ENCODE data around the gene IGF2BP3.
"Not testable (repeated sequence)": the region's sequence is repeated elsewhere in the genome, so short reads cannot be mapped to it uniquely, and the experiment has no call there.

IGF2BP3 gene

GRCh38 chr7:23470330-23471105 lies at the start of gene IGF2BP3:
IGF2BP3 (minus strand) TSS chr7:23470491; CDS start chr7:23470110, 381 bp downstream.
- no peak for TF ChIP-seq CTCF (IDR thresholded peaks at IDR 0.05)
- no peak for TF ChIP-seq ZFX (IDR thresholded peaks at IDR 0.05; ENCODE audit: borderline replicate concordance)
- peak within 1 kb of the TSS; percentile 99 for H3K27ac ChIP-seq

- TF ChIP-seq ZFX (IDR thresholded peaks at IDR 0.05; ENCODE audit: borderline replicate concordance) (no peak), CTCF (IDR thresholded peaks at IDR 0.05) (no peak)
- no peak overlapping the region for H3K27ac ChIP-seq
Measured at GRCh38 chr7:23514755-23515154, 44.5 kb upstream of the IGF2BP3 start.

GRCh38 chr7:23513746-23514145 lies 43.5 kb upstream of the IGF2BP3 start:
- not testable (repeated sequence) for H3K27ac ChIP-seq

GRCh38 chr7:23494009-23494408 lies 23.7 kb upstream of the IGF2BP3 start:
- H3K27ac ChIP-seq, result no peak overlapping the region
- TF ChIP-seq CTCF (IDR thresholded peaks at IDR 0.05) (no peak), ZFX (IDR thresholded peaks at IDR 0.05; ENCODE audit: borderline replicate concordance) (no peak)

GRCh38 chr7:23491502-23491901 lies 21.2 kb upstream of the IGF2BP3 start:
- TF ChIP-seq CTCF (IDR thresholded peaks at IDR 0.05) (no peak), ZFX (IDR thresholded peaks at IDR 0.05; ENCODE audit: borderline replicate concordance) (no peak)
- H3K27ac ChIP-seq, result no peak overlapping the region

- no peak overlapping the region for H3K27ac ChIP-seq
Measured at GRCh38 chr7:23490357-23491135, 20.3 kb upstream of the IGF2BP3 start.

GRCh38 chr7:23488714-23489113 lies 18.4 kb upstream of the IGF2BP3 start:
- not testable (repeated sequence) for H3K27ac ChIP-seq

More at GRCh38 chr7:23490357-23491135, 20.3 kb upstream of the IGF2BP3 start:
- TF ChIP-seq CTCF (IDR thresholded peaks at IDR 0.05) (no peak), ZFX (IDR thresholded peaks at IDR 0.05; ENCODE audit: borderline replicate concordance) (no peak)

GRCh38 chr7:23487670-23488069 lies 17.4 kb upstream of the IGF2BP3 start:
- no peak for TF ChIP-seq CTCF (IDR thresholded peaks at IDR 0.05)
- no peak for TF ChIP-seq ZFX (IDR thresholded peaks at IDR 0.05; ENCODE audit: borderline replicate concordance)
- no peak overlapping the region for H3K27ac ChIP-seq

All from 22Rv1 (cell line).